K562 (cell line): ENCODE data around the gene ARNT2. TPM values are rescaled to one million over a fixed set of nuclear protein-coding genes. Genes with fewer than 3 reads are reported as not detected.

Source experiments
- ATAC-seq: fragments of 200-7000 bp; cut with Tn5 transposase; 3 replicates; pipeline ENCODE4 v1.9.1; 2020; ENCODE audit warnings: moderate library complexity
- BruUV-seq: library from RNA; stranded (reverse); fragments of 400-500 nt; replicated peaks from 2 replicates; lab custom pipeline; 2021; lab: Mats Ljungman, UMichigan
- CTCF ChIA-PET: fragments of 300-600 bp; formaldehyde crosslinking; extraction: SDS; loops from one replicate; lab custom pipeline; 2021; ENCODE audit warnings: low intra/inter-chr PET ratio; lab: Yijun Ruan, JAX
- POLR2A ChIA-PET: fragments of 300-600, 350-650 bp; sonication (Branson Sonifier 250); formaldehyde crosslinking; extraction: SDS; loops from one replicate; lab custom pipeline; 2021; ENCODE audit warnings: antibody characterized with exemption, inconsistent platforms; lab: Yijun Ruan, JAX
- DNase-seq, 4 experiments: peaks; one replicate each; pipeline versions ENCODE4 v3.0.0 to v3.0.0-alpha.2; 2011 to 2018; ENCODE audit warnings: low spot score in 3 of 4, mixed read lengths in 3 of 4; ENCODE audit errors: extremely low read depth in 1 of 4
- FAIRE-seq: peaks from 2 replicates; lab custom pipeline; 2011; peaks lifted over from hg19 to GRCh38; lab: Jason Lieb, UNC
- H2AFZ ChIP-seq: 2 replicates; pipeline ENCODE4 v1.6.0; 2011; ENCODE audit warnings: low read depth, low read length, control low read depth, inconsistent platforms
- H3K27ac ChIP-seq: fragments of 200-600 bp; 3 replicates; pipeline ENCODE4 v1.8.0; 2011; ENCODE audit warnings: low read depth, mild to moderate bottlenecking, control low read depth, inconsistent platforms, low read length, moderate library complexity, mixed read lengths; ENCODE audit errors: extremely low read depth
- H3K27me3 ChIP-seq, 2 experiments: fragments of 300-600 bp in 1 of 2; 2 replicates in 1 of 2; 3 replicates in 1 of 2; pipeline versions ENCODE4 v1.6.0 to v1.8.0; 2011; ENCODE audit warnings: inconsistent platforms in 2 of 2, low read length in 2 of 2, mild to moderate bottlenecking in 1 of 2, mixed read lengths in 1 of 2, moderate library complexity in 1 of 2; ENCODE audit not compliant: control insufficient read depth in 2 of 2, insufficient read depth in 2 of 2
- H3K36me3 ChIP-seq: fragments of 300-600 bp; 3 replicates; pipeline ENCODE4 v1.8.0; 2011; ENCODE audit warnings: mild to moderate bottlenecking, low read length, inconsistent platforms; ENCODE audit not compliant: control insufficient read depth, insufficient read depth
- H3K4me1 ChIP-seq, 2 experiments: fragments of 200-600 bp in 1 of 2; replicated peaks in 1 of 2; 2 replicates in 1 of 2; 3 replicates in 1 of 2; pipeline versions ENCODE4 v1.5.1 to v1.8.0; 2011; ENCODE audit warnings: inconsistent platforms in 2 of 2, low read length in 2 of 2, mild to moderate bottlenecking in 1 of 2, mixed read lengths in 1 of 2, moderate library complexity in 1 of 2; ENCODE audit not compliant: control insufficient read depth in 2 of 2, insufficient read depth in 2 of 2
- H3K4me2 ChIP-seq: 2 replicates; pipeline ENCODE4 v1.6.1; 2011; ENCODE audit warnings: low read length, control low read depth, inconsistent platforms, mixed read lengths; ENCODE audit not compliant: insufficient read depth
- H3K4me3 ChIP-seq: fragments of 200-600 bp; sonication (generic), shearing (Covaris generic); 2 replicates; pipeline ENCODE4 v1.5.1; 2016; ENCODE audit warnings: control low read depth, inconsistent platforms
- H3K79me2 ChIP-seq: fragments of 200-600 bp; 3 replicates; pipeline ENCODE4 v1.8.0; 2011; ENCODE audit warnings: low read length, inconsistent platforms; ENCODE audit not compliant: control insufficient read depth, insufficient read depth
- H3K9ac ChIP-seq, 2 experiments: 2 replicates each; pipeline versions ENCODE4 v1.6.0 to v1.6.1; 2011; ENCODE audit warnings: low read depth in 2 of 2, low read length in 2 of 2, control low read depth in 1 of 2, inconsistent platforms in 1 of 2, mild to moderate bottlenecking in 1 of 2, mixed read lengths in 1 of 2; ENCODE audit not compliant: insufficient read depth in 1 of 2
- H3K9me1 ChIP-seq: one replicate; pipeline ENCODE4 v1.6.0; 2011; ENCODE audit warnings: inconsistent platforms, mild to moderate bottlenecking, low read length, moderate library complexity; ENCODE audit not compliant: control insufficient read depth, insufficient read depth
- H3K9me3 ChIP-seq: replicated peaks from 2 replicates; pipeline ENCODE4 v1.5.1; 2011; ENCODE audit warnings: low read depth, low read length, inconsistent platforms; ENCODE audit not compliant: control insufficient read depth, insufficient read depth
- H4K20me1 ChIP-seq: replicated peaks from 2 replicates; pipeline ENCODE4 v1.6.1; 2011; ENCODE audit warnings: low read length, inconsistent platforms, mixed read lengths; ENCODE audit not compliant: control insufficient read depth, insufficient read depth
- CCAR2 ChIP-seq: fragments of 200-400 bp; formaldehyde crosslinking; IDR thresholded peaks from 2 replicates; pipeline ENCODE4 v1.6.1; 2017; ENCODE audit warnings: mild to moderate bottlenecking, low read depth, low read length
- CHCHD3 ChIP-seq: fragments of 250-450 bp; sonication (Bioruptor Pico); IDR thresholded peaks from 2 replicates; pipeline ENCODE4 v2.1.2; 2022; ENCODE audit warnings: mild to moderate bottlenecking
- GABPA ChIP-seq: fragments of 200-800 bp; sonication (Bioruptor generic); conservative IDR thresholded peaks from 2 replicates; pipeline ENCODE4 v1.6.1; 2016; ENCODE audit warnings: low read depth, missing genetic modification characterization, missing compliant biosample characterization
- RBM22 ChIP-seq: fragments of 200-400 bp; formaldehyde crosslinking; IDR thresholded peaks from 2 replicates; pipeline ENCODE4 v1.6.1; 2018; ENCODE audit warnings: low read length, low read depth; ENCODE audit not compliant: poor library complexity, severe bottlenecking
- SAFB ChIP-seq: fragments of 200-400 bp; formaldehyde crosslinking; IDR thresholded peaks from 2 replicates; pipeline ENCODE4 v1.6.1; 2017; ENCODE audit warnings: low read depth, low read length, borderline replicate concordance
- XRCC5 ChIP-seq: fragments of 200-400 bp; formaldehyde crosslinking; IDR thresholded peaks from 2 replicates; pipeline ENCODE4 v1.6.1; 2017; ENCODE audit warnings: low read depth, mild to moderate bottlenecking, low read length
- ZNF398 ChIP-seq: fragments of 250-450 bp; sonication (Bioruptor Pico); IDR thresholded peaks from 2 replicates; pipeline ENCODE4 v1.8.0; 2021; ENCODE audit warnings: moderate library complexity, mild to moderate bottlenecking, inconsistent platforms
- ZNF57 ChIP-seq: fragments of 450-650 bp; formaldehyde crosslinking; IDR thresholded peaks from 2 replicates; pipeline ENCODE4 v1.4.0; 2020; ENCODE audit warnings: mild to moderate bottlenecking, moderate library complexity
- WGBS: fragments of 100-300 bp; shearing (Covaris generic); methylation state at CpG from one replicate; pipeline ENCODE4 v1.1.6; 2016; ENCODE audit warnings: low coverage, mixed read lengths; ENCODE audit not compliant: insufficient coverage; ENCODE audit errors: missing lambda C conversion rate; 5-methylcytosine and 5-hydroxymethylcytosine counted together
- in situ Hi-C: fragments of 300-500 bp; cut with MboI; formaldehyde crosslinking; loops from 4 replicates; pipeline ENCODE4 v1.15.0; 2018; ENCODE audit warnings: inconsistent platforms, mixed read lengths
- intact Hi-C: fragments of 100-400 bp; cut with micrococcal nuclease; formaldehyde crosslinking; loops from 2 replicates; pipeline ENCODE4 v1.14.2; 2022
- polyA plus RNA-seq, 8 experiments: library from polyadenylated mRNA; depleted of rRNA in 4 of 8; stranded (reverse) in 5 of 8; unstranded in 3 of 8; fragments of >200 nt; fragmentation: Nextera tagmentation in 2 of 8; fragmentation: Illumina TruSeq in 1 of 8; extraction: Ambion mirVana in 2 of 8; extraction: Trizol in 1 of 8; gene quantifications; 2 replicates each; pipeline versions ENCODE4 v1.2.1 to v1.2.3, GENCODE V29; 2011 to 2014; ENCODE audit warnings: inconsistent platforms in 1 of 8, missing spikeins in 1 of 8
- total RNA-seq, 7 experiments: library from RNA; depleted of rRNA in 6 of 7; stranded (reverse); fragments of >200 nt in 6 of 7; fragmentation: Illumina TruSeq in 2 of 7; extraction: Trizol in 2 of 7; gene quantifications; 2 replicates each; pipeline versions ENCODE4 v1.2.1 to v1.2.3, GENCODE V29; 2011 to 2021; ENCODE audit warnings: low replicate concordance in 1 of 7

The ARNT2 gene
- total and polyA plus RNA-seq, 9 of the 15 experiments (the other 6 are each of a cell fraction or from before 2014, with no cell fraction given), result 0.01 TPM; not detected in 8

GRCh38 chr15:80563372-80563997 lies 159.3 kb downstream of the ARNT2 start:
- no TSS peak for BruUV-seq
- intact Hi-C loops, result no loop called here
- H3K4me2 ChIP-seq, result no peak overlapping the region
- no peak for FAIRE-seq
- ChIA-PET POLR2A (interaction anchor here (0.5 kb wide), 1 partner anchor 65 kb away, joined by 3 read pairs; no protein-coding TSS in a partner anchor), CTCF (no interaction called here)
- H3K9me3 ChIP-seq, result no peaks in the 10 kb centered on the region
- DNase-seq, result no peak
- in situ Hi-C loops, result no loop called here
- no peak overlapping the region for H2AFZ ChIP-seq
- H3K4me3 ChIP-seq, result no peak overlapping the region
- no peaks in the 10 kb centered on the region for H3K36me3 ChIP-seq
- no peak overlapping the region for H3K27ac ChIP-seq
- H3K9ac ChIP-seq, result no peak overlapping the region
- peaks cover 0 to 12% of the 10 kb centered on the region in 2 experiments; a peak in 3 of 5 replicates for H3K4me1 ChIP-seq
- WGBS, result 3% methylated on average over 6 of the region's 7 CpGs
- TF ChIP-seq SAFB, result no peak
- TF ChIP-seq CHCHD3 (CRISPR knock-in tag), result no peak
- no peak for TF ChIP-seq CCAR2
- TF ChIP-seq ZNF57 (CRISPR knock-in tag), result no peak
- peak; percentile 61 for TF ChIP-seq GABPA (tag)
- TF ChIP-seq ZNF398 (CRISPR knock-in tag), result no peak
- TF ChIP-seq XRCC5, result no peak
- no peak for TF ChIP-seq RBM22
- no peaks in the 10 kb centered on the region for H3K79me2 ChIP-seq
- peaks cover 4% of the 10 kb centered on the region for H3K9me1 ChIP-seq
- H4K20me1 ChIP-seq, result no peaks in the 10 kb centered on the region; the same call in none of the 2 replicates
- ATAC-seq, result no peak
- peaks cover 2 to 39% of the 10 kb centered on the region in 2 experiments; a peak in 4 of 5 replicates for H3K27me3 ChIP-seq
